ENCODE data around the gene CFAP91.

Gene CFAP91

DNA sequence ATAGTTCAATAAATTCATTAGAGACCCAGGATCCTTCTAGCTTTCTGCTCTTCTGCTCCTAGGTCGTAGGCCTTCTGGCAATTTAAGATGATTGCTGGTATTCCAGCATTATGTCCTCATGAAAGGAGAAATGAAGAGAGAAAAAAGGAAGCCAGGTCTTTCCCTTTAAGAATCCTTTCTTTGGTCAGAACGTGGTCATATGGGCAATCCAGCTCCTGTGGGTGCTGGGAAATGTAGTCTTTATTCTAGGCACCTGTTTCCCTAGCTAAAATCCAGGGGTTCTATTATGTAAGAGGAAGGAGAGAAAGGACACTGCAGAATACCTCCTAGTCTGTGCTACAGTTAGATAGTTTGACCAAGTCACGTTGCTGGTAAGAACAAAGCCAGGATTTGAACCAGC is 43.6 kb downstream of the CFAP91 start:
- DNase-seq = no peak

- no peak for DNase-seq
These were observed 44.5 kb downstream of the CFAP91 start for GRCh38 chr3:119747357-119747756.

DNA sequence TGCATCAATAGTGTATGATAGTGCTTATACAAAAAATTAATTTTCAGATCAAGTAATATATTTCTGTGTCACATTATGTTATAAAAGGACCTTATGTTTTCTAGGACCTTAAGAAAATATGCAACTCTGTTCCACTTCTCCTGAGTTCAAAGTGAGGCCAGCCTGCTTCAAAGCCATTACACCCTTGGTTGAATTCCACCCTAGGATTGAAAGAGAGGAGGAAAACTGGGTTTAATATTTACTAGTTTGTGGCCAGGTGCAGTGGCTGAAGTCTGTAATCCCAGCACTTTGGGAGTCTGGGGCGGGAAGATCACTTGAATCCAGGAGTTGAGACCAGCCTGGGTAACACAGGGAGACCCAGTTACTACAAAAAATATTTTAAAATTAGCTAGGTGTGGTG is 46.2 kb downstream of the CFAP91 start:
- DNase-seq = no peak

GRCh38 chr3:119751423-119751822 is 48.6 kb downstream of the CFAP91 start:
- no peak for DNase-seq
